ENCODE data around the gene IER3IP1.

- TF ChIP-seq CTCF (conservative IDR thresholded peaks at IDR 0.05), result no peak
- no peak for TF ChIP-seq ZFX (IDR thresholded peaks at IDR 0.05)
These were observed 30.9 kb upstream of the IER3IP1 start for GRCh38 chr18:47206945-47207637.

Measured in C4-2B (cell line).